GM18868 (cell line): ENCODE measurements around the gene TIMP4.

Experiments
- ATAC-seq: cut with Tn5 transposase; IDR thresholded peaks from one replicate; pipeline ENCODE4 v1.9.1; 2021; ENCODE audit warnings: mild to moderate bottlenecking, moderate library complexity; ENCODE audit not compliant: unreplicated experiment

Gene TIMP4

DNA sequence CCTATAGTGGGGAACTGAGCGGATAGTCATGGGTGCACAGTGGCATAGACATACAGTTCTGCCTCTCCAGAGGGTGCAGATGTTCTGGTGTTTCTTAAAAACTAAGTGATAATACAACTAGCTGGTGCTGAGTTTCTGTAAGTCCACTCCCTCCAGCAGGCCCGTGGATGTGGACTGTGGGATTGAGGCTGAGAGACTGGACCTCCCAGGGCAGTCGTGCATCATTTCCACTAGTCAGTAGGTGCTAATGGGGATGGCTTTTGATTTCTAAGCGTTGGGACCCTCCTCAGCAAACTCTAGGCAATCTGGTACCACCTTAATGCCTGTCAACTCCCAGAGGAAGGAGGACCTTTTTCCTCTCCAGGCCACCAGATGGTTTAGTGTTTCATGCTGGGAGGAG is 27.3 kb upstream of the TIMP4 start:
- ATAC-seq: no peak

DNA sequence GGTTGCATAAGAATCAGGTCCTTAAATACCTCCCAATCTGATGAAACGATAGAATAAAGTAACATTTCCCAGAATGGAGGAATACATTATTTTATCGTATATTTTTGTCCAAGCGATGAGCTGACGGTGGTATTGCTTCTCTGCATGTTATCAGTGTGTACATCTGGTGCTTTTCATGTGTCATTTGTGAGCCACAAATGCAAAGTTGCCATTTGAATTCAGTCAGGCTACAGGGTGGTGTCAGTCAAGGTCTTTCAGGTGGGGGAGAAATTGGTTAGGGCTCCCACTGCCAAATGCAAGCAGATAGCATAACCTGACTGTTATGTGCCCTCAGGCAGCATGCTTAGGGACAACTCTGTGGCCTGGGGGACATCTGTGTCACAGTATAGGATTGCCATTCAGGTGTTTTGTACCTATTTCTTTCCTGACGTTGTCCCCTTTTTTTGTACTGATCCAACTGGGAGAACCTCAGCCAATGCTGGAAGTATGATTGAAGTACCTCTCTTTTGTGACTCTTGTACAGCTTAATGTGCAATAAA is 26.5 kb upstream of the TIMP4 start:
- ATAC-seq: no peak

DNA sequence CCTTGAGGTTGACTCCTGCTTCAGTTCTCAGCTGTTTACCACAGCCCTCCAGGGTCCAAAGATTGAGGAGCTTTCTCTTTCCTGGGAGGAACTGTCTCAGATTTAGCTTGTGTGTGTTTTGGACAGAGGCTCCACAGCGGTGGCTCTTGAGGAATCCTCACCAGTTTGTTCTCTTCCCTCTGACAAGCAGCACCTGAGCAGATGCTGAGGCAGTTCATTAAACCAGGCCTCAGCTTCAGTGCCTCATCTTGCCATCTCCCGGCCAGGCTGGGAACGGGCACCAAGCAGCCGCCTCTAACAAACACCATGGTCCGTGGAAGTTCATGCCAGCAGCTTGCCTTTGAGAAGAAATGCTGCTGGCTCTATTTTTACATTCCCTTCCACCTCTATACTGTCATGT is 25.8 kb upstream of the TIMP4 start:
- ATAC-seq: no peak

DNA sequence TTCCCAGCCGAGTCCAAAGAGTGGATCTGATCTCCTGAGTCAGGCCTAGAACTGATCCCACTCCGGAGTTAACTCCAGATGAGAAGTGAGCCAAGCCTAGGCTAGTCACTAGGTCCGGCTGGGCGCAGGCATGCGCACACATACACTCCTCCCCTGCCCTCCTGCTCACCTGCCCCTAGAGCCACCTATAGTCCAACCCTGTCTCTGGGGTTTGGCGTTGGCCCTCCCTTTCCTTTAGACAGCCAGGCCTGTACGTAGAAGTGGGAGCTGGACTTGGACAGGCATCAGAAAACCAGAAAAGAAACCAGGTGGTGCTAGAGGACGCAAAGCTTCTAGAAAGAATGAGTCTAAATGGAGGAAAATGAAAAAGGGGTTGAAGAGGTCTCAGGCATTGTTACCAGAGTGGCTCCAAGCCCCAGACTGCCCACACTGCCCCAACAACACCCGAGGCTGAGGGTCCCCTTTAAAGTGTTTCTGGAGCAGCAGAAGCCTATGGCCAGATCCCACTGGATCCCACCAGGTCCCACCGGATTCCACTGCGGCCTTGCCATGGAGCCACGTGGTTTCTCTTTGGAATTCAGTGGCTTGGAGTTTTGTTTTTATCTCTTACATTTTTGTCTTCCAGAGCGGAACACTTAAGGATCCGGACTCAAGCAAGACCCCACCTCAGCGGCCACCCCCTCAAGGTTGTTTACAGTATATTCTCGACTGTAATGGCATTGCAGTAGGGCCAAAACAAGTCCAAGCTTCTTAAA is 24.2 kb upstream of the TIMP4 start:
- no peak for ATAC-seq

DNA sequence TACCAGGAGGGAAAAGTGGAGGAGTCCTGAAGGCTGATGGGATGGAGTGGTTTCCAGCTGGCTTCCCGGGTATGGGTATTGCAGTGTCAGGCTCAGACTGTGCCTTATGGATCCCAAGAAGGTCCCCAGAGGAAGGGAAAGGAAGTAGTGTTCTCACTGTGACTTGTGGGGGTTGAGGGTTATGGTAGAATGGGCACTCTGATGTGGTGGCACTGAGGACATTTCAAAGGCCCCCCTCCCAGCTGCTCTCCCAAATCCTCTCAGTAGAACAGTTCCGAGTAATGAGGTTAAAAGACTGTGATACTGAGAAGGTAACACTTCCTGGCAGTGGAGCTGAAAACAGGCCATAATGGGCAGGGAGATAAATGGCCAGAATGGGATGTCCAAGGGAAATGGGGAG is 23.1 kb upstream of the TIMP4 start:
- no peak for ATAC-seq

DNA sequence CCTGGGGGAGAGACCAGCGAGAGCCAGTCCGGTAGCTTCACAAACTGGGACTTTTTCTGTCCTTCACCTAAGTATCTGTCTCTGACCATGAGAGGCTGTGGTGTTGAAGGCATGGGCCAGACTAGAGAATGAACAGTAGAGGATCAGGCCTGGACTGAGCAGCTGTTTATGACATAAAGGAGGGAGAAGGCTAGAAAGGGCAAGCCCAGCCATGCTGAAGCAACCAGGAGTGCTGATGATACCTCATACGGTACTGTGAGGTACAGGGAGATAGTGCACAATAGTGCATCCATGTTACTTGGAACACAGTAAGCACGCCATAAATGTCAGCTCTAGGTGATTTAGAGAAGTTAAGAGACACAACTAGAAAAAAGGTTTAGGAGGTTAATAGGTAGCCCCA is 22.6 kb upstream of the TIMP4 start:
- no peak for ATAC-seq

DNA sequence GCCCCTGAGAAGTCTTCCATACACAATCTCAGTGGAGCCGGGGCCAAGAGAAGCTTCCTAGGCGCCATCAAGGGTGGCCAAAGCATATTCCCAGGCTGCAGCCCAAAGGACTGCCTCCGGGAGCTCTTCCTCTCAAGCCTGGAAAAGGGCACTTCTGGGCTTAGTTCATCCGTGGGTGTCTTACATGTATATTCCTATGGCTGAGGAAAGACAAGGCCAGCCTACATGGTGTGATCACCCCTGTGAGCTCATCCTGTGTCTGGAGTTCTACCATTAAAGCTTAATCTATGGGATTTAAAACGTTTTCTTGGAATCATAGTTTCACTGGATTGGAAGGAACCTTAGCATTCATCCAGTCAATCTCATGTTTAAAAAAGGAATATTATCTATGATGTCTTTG is 21.9 kb upstream of the TIMP4 start:
- ATAC-seq: no peak

DNA sequence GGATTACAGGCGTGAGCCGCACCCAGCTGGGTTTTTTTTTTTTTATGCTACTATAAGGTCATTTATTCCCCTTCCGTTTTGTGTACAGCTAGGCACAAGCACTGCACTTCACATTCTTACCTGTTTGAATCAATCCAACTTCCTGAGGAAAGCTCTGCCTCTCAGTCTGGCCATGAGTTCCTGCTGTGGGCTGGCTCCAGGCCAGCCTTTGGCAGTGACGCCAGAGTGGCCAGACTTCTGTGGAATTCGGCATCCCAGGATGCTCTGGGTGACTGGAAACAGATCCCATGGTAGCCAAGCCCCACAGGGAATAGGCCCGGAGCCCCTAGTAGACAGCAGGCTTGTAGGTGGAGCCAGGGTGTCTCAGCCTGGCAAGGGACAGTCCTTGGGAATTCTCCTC is 21.5 kb upstream of the TIMP4 start:
- no peak for ATAC-seq

DNA sequence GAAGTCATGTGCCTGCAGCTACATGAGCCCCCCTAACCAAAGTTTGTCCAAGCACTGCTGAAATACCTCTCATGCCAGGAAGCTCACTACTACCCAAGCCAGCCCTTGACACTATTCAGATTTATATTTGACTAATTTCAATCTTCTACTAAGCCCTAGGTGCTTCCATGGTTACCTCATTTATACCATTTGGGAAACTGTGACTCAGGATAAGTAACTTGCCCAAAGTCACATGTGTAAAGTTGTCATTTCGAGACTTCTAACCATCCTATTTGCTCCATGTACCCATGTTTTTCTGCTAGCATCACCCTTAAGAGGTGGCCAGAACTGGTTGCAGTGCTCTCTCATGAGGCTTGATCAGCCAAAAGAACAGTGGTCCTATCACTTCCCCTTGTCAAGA is 20.7 kb upstream of the TIMP4 start:
- ATAC-seq: no peak

DNA sequence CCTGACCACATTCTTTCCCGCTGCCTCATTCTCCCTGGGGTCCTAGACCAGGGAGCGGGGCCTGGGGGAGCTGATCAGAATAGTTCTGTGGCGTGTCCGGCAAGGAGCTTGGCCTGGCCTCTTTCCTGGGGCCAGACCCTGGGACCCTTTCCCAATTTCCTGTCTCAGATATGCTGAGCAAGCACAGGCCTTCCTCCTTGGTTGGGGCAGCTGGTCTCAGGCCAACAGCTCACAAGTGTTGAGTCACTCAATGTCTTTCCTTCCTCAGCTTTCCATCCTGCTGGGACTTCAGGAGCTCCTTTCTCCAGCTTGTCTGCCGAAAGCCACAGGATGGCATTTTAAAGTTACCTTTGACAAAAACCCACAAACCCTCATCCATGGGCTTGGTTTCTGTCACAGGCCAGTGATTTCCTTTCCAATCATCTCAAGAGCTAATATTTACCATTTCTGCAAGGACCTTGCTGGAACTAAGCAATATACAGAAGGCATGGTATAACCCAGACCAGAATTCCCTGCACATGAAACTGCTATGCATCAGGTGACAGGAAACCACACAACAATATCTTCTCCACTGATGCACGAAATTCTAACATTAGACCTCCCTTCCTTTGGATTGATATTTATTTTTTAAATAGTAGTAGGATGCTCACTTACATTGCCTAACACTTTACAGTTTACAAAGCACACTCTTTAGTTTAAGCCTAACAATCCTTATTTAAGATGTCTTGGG is 19.5 kb upstream of the TIMP4 start:
- no peak for ATAC-seq

DNA sequence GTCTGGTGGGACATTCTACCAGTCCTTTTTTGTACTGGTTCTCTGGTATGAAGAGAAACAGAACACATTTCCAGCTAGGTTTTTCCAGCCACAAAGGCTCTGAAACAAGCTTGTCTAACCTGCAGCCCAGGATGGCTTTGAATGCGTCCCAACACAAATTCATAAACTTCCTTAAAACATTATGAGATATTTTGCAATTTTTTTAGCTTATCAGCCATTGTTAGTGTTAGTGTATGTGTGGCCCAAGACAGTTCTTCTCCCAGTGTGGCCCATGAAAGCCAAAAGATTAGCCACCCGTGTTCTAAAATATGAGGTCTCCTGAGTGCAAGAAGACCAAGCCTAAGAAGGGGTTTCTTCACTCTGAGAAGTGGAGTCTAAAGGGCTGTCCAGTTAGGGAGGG is 18.4 kb upstream of the TIMP4 start:
- no peak for ATAC-seq

DNA sequence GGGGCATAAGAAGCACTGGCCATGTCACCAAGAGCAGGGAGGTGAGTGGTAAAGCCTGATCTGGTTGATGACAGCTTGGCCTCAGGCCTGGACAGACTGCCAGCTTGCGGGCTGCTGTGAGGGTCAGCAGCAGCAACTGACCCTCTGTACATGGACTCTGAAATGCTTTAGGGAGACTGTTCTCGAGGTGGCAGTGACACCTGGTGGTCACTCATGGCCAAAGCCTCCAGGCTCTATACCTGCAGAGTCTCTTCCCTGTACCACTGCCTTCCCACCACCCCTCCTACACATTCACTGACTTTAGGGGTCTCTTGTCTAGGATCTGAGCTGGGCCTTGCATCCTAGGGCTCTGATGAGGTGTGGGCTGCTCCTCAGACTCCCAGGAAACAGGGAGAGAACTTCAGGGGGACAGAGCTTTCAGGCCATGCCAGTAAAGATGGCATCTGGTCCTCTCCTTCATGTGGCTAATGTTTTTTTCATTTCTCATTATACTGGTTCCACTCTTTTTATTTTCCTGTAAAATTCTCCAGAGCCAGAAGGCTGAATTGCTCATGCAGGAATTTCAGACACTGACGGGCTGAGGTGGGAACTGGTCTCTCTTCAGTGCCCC is 17.2 kb upstream of the TIMP4 start:
- peak; percentile 84 for ATAC-seq

DNA sequence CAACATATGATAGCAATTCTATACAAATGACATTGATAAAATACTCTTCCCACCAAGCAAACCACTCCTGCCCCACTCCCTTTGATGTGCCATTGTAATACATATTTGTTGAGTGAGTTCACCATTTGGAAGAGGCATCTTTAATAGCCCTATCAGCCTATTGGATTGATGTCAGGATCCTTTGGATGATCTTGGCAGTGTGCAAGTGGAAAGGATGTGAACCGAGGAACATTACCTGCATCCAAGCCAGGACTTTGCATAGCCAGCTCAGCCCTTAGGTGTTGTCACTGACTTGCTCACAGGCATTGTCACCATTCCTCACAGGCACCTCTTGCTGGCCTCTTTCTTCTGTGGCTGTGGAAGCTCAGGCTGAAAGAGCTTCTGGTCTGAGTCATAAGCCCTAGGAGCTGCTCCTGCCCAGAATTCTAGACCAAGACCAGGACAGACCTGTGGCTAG is 16.5 kb upstream of the TIMP4 start:
- no peak for ATAC-seq

DNA sequence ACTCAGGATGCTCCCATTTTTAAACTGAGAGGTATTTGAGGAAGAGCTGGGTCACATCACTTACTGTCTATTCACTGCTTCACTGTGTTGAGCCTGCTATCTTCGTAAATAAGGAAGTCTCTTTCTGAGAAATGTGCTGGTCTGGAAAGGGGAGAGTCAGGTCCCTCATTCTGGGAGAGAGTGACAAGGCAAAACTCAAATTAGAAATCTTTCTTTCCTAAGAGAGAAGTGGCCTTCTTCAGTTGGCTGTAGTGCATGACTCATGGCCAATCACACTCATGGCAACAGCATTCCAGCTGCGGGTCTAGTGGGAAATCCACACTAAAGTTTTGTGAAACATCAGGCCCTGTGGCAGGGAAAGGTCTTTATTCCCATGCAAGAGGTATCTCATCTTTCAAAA is 11.5 kb upstream of the TIMP4 start:
- no peak for ATAC-seq

DNA sequence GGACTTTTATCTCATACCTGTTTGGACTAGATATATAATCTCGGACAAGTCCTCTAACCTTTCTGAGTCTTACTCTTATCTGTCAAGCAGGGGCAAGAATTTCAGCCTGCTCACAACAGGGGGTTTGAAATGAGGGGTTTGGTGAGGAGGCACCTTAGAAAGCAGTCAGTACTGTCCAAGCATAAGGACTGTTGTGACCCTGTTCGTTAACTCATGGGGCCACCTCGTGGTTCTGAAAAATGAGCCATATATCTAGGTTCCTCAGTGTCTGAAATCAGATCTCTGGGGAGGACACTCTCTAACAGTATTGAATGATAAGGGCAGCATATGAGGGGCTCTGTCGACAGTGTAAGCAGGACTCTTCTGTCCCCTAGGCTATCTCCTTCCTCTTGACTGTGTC is 7.2 kb upstream of the TIMP4 start:
- no peak for ATAC-seq

DNA sequence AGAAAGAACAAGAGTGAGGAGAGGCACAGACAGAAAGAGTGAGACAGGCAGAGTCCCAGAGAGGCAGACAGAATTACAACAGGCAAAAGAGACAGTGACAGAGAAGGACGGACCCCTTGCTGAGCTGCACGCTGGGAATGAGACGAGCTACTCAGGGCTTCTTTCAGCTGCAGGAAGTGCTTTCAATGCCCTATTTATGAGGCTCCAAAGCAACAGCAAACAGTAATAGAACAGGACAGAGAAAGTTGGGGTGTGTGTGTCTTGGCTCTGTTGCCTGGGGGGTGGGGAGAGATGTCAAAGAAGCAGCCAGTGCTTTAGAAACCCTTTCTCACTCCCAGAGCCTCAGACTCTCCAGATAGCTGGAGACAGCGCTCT is 502 bp upstream of the TIMP4 start:
- ATAC-seq: no peak

DNA sequence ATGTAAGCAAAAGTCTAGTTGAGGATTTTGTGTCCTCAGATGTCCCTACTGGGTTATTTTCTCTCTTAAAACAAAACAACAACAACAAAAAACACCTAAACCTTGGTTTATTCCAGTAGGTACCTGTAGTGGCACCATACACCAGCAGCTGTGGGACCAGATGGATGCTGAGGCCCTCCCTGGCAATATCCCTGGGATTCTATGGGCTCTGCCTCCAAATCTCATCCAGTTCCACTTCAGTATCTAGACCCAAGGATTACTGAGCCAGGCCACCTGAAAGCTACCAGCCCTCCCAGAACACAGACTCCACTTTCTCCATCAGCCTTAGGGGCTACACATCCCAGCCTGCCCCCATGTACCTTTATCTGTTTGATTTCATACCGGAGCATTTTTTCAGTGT is 1.7 kb downstream of the TIMP4 start:
- ATAC-seq: no peak

DNA sequence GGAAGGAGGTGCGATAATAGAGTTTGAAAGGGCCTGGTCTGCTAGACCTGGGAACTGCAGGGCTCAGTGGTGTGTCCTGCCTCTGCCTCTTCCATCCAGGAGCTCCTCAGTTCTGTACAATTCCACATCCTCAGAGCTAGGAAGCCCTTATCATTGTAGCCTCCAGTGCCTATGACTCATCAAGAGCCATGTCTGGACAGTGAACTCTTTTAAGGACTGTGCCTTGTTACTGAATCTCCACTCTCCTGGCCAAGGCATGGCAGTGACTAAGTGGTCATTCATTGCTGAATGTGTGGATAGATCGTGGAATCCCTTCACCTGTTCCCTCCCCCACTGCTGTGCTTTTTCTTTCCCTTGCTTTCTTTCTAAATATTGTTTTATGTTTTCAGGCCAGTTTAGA is 2.9 kb downstream of the TIMP4 start:
- no peak for ATAC-seq

DNA sequence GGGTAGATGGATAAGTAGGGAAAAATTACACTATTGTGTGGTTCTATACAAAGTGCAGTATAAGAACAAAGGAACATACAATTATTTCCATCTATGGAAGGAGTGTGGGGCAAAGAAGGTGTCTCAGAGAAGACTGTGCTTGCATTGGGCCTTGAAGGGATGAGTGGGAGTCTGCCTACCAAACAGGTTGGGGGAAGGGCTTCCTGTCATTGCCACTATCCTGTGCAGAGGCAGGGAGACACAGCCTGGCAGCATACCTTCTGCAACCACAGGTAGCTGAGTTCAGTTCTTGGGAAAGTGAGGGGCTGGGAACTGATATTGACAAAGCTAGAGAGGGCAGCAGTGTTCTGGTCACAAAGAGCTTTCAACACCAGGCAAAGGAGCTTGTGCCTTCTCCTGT is 3.4 kb downstream of the TIMP4 start:
- no peak for ATAC-seq

DNA sequence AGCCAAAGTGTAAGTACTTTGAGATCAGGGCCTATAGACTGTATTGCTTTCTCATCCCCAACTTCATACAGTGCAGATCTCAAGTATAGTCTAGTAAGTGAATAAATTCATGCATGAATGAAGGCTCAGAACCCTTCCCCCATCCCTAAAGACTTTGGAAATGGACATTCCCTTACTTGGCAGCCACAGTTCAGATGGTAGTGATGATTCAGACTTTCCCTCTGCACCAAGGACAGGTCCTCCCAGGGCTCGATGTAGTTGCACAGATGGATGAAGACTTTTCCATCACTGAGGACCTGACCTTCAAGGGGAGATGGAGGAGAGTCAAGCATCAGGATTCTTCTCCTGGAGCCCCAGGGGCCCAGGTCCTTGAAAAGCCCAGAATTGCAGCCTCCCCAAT is 4.6 kb downstream of the TIMP4 start:
- no peak for ATAC-seq

DNA sequence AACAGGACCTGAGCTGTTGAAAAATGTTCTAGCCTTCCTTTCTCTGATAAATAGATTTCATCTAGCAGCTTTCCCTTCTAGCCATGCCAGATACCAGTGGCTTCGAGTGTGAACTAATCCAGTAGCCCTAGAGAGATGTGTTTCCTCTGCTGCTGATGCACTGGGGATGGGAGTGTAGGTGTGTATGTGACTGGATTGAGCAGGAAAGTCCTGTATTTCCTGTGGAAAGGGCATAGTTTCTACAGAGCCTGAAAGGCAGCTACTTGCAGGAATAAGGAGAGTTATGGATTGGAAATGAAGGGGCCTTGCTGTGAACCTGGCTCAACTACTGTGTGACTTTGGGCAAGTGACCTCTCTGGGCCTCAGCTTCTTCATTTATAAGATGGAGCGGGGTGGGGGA is 8.6 kb downstream of the TIMP4 start:
- no peak for ATAC-seq

DNA sequence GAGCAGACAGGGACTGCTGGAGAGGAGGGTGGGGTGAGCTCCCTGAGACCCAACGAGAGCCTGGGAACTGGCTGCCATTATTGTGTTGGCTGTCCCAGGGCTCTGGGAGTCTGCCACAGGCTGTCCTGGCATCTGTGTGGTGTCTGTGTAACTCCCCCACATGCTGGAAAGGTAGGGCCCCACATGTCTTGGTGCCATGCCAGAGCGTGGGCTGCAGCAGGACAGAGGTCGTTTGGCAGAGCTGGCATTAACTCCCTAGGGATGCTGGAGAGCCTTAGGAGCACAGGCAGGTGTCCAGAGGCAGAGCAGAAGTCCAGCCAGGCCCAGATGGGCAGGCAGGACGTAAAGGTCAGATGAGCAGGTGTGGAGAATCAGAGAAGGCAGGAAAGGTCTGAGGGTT is 9.7 kb downstream of the TIMP4 start:
- no peak for ATAC-seq
